Spleen (tissue), 11 donors: ENCODE data around the gene FUT8. TPM values are rescaled to one million over a fixed set of nuclear protein-coding genes. Genes with fewer than 3 reads are reported as not detected.

ENCODE experiments used
- DNase-seq: peaks from one replicate; pipeline ENCODE4 v3.0.0-alpha.2; 2020
- H3K27ac ChIP-seq, 8 donors: fragments of 200-600 bp; sonication (generic) in 7 of 8; 1 replicate in 4 of 8; 2 replicates in 4 of 8; pipeline versions ENCODE4 v1.5.0 to v1.8.0; 2016 to 2021; ENCODE audit warnings: inconsistent platforms in 4 of 8, mild to moderate bottlenecking in 4 of 8, moderate library complexity in 1 of 8
- H3K27me3 ChIP-seq, 7 donors: fragments of 200-600 bp; sonication (generic) in 6 of 7; replicated peaks in 1 of 7; 1 replicate in 4 of 7; 2 replicates in 3 of 7; pipeline versions ENCODE4 v1.5.0 to v1.8.0; 2016 to 2021; ENCODE audit warnings: inconsistent platforms in 3 of 7, mild to moderate bottlenecking in 1 of 7
- H3K36me3 ChIP-seq, 6 donors: fragments of 200-600 bp; sonication (generic) in 5 of 6; 1 replicate in 4 of 6; 2 replicates in 2 of 6; pipeline versions ENCODE4 v1.5.0 to v1.8.0; 2016 to 2021; ENCODE audit warnings: inconsistent platforms in 2 of 6
- H3K4me1 ChIP-seq, 6 donors: fragments of 200-600 bp; sonication (generic) in 5 of 6; 1 replicate in 3 of 6; 2 replicates in 3 of 6; pipeline versions ENCODE4 v1.5.0 to v1.8.0; 2016 to 2021; ENCODE audit warnings: inconsistent platforms in 3 of 6
- H3K4me3 ChIP-seq, 8 donors: fragments of 200-600 bp; sonication (generic) in 7 of 8; 1 replicate in 4 of 8; 2 replicates in 4 of 8; pipeline versions ENCODE4 v1.5.0 to v1.8.0; 2016 to 2021; ENCODE audit warnings: inconsistent platforms in 4 of 8, mild to moderate bottlenecking in 4 of 8, moderate library complexity in 2 of 8
- H3K9me3 ChIP-seq, 8 donors: fragments of 200-600 bp; sonication (generic) in 7 of 8; 1 replicate in 4 of 8; 2 replicates in 4 of 8; pipeline versions ENCODE4 v1.5.0 to v1.8.0; 2016 to 2021; ENCODE audit warnings: inconsistent platforms in 4 of 8
- CTCF ChIP-seq, 11 experiments: fragments of 200-600 bp in 7 of 11; fragments of 450-650 bp in 4 of 11; sonication (generic) in 4 of 11; IDR thresholded peaks in 8 of 11; conservative IDR thresholded peaks in 3 of 11; 1 replicate in 7 of 11; 2 replicates in 4 of 11; pipeline versions ENCODE4 v1.4.0 to v1.8.0; 2016 to 2021; ENCODE audit warnings: antibody characterized with exemption in 11 of 11, inconsistent platforms in 4 of 11, mild to moderate bottlenecking in 1 of 11
- POLR2A ChIP-seq, 3 donors: fragments of 450-650 bp; IDR thresholded peaks; one replicate each; pipeline ENCODE4 v1.5.1; 2017; ENCODE audit warnings: antibody characterized with exemption in 3 of 3, mild to moderate bottlenecking in 1 of 3
- POLR2AphosphoS5 ChIP-seq, 3 donors: sonication (generic); formaldehyde crosslinking; IDR thresholded peaks; one replicate each; pipeline ENCODE4 v1.5.1; 2017; ENCODE audit warnings: antibody characterized with exemption in 3 of 3
- WGBS, 5 donors: extraction: QIAGEN DNeasy Blood & Tissue Kit in 3 of 5; methylation state at CpG; one replicate each; pipeline versions ENCODE4 v1.1.5 to v1.1.7; 2013 to 2018; 5-methylcytosine and 5-hydroxymethylcytosine counted together
- intact Hi-C: fragments of 100-400 bp; cut with DNase I; formaldehyde crosslinking; loops from one replicate; pipeline ENCODE4 v1.15.0; 2023; ENCODE audit warnings: low total_unique reads
- polyA plus RNA-seq, 3 donors: library from polyadenylated mRNA; stranded (reverse); fragments of 200-250 nt; gene quantifications; one replicate each; pipeline ENCODE4 v1.2.1, GENCODE V29; 2013
- total RNA-seq, 7 donors: library from RNA; depleted of rRNA in 3 of 7; stranded (reverse); fragments of >200 nt in 3 of 7; fragmentation: NEBNext Ultra II Directional in 4 of 7; extraction: Animal tissue kit (Norgen Biotek cat#: 25700) in 4 of 7; gene quantifications; one replicate each; pipeline versions ENCODE4 v1.1.0 to v1.2.1, GENCODE V29; 2016 to 2021
- donor health status: healthy with polysubstance abuse.
- donor health status: DM: no; HTN: no; CAD: no; lungs with moderate emphysema.
- donor health status: DM: no; HTN: no; CAD: no.
- donor health status: Bipolar disorder and iron deficiency.
- donor health status: healthy.
- donor health status: DM: no; HTN: no; CAD: no.
- donor health status: DM: yes; HTN: yes; CAD: no.

The FUT8 gene
- total and polyA plus RNA-seq, 10 donors: 9.4 to 75.1 (median 53.0) TPM

- H3K9me3 ChIP-seq: no peaks in the 10 kb centered on the region
- peak overlapping the region in 3 of 8 donors; percentile 2 to 100 (median 96) for H3K4me3 ChIP-seq
- H3K4me1 ChIP-seq: peaks cover 9 to 42% (median 29%) of the 10 kb centered on the region in 6 donors
- TF ChIP-seq POLR2A (IDR thresholded peaks at IDR 0.05) (no peak), CTCF (IDR thresholded peaks at IDR 0.05 in 8 of 11, conservative IDR thresholded peaks at IDR 0.05 in 3 of 11) (peak in 7 of 11 experiments; percentile 11 to 44 (median 40))
- DNase-seq: no peak
- H3K27ac ChIP-seq: peak overlapping the region in 2 of 8 donors; percentile 95 to 96
- H3K36me3 ChIP-seq: no peaks in the 10 kb centered on the region
- intact Hi-C loops: loop anchor here (5.0 to 10.0 kb wide), 3 partner anchors 240 to 540 kb away; no protein-coding TSS in a partner anchor
- H3K27me3 ChIP-seq: peaks cover 0 to 4% (median 0%) of the 10 kb centered on the region in 7 donors
- WGBS, 5 donors: 71 to 82% (median 74%) methylated on average over 3 of the region's 3 CpGs
These were observed 2.5 kb downstream of the FUT8 start for GRCh38 chr14:65414961-65415589.

- H3K27ac ChIP-seq: no peak overlapping the region
- H3K36me3 ChIP-seq: no peaks in the 10 kb centered on the region
- no peaks in the 10 kb centered on the region for H3K9me3 ChIP-seq
- DNase-seq: no peak
- TF ChIP-seq POLR2A (IDR thresholded peaks at IDR 0.05): no peak
- no peak for TF ChIP-seq CTCF (IDR thresholded peaks at IDR 0.05 in 8 of 11, conservative IDR thresholded peaks at IDR 0.05 in 3 of 11)
- no peak for TF ChIP-seq POLR2AphosphoS5 (IDR thresholded peaks at IDR 0.05)
- WGBS, 5 donors: 87 to 93% (median 91%) methylated on average over 3 of the region's 3 CpGs
- peak overlapping the region in 1 of 8 donors; percentile 100 for H3K4me3 ChIP-seq
- peaks cover 0 to 4% (median 0%) of the 10 kb centered on the region in 7 donors for H3K27me3 ChIP-seq
- H3K4me1 ChIP-seq: peaks cover 9 to 42% (median 29%) of the 10 kb centered on the region in 6 donors
- intact Hi-C loops: loop anchor here (5.0 to 10.0 kb wide), 3 partner anchors 241 to 539 kb away; no protein-coding TSS in a partner anchor
These were observed 3.1 kb downstream of the FUT8 start for GRCh38 chr14:65415613-65416012.

- intact Hi-C loops: loop anchor here (5.0 to 10.0 kb wide), 3 partner anchors 245 to 535 kb away; no protein-coding TSS in a partner anchor
- DNase-seq: no peak
- no peaks in the 10 kb centered on the region for H3K9me3 ChIP-seq
- H3K36me3 ChIP-seq: no peaks in the 10 kb centered on the region
- 75 to 88% (median 83%) methylated on average over 5 of the region's 5 CpGs for WGBS, 5 donors
- peaks cover 3 to 19% (median 6%) of the 10 kb centered on the region in 6 donors for H3K4me1 ChIP-seq
- no peak overlapping the region for H3K4me3 ChIP-seq
- TF ChIP-seq CTCF (IDR thresholded peaks at IDR 0.05 in 8 of 11, conservative IDR thresholded peaks at IDR 0.05 in 3 of 11) (no peak), POLR2AphosphoS5 (IDR thresholded peaks at IDR 0.05) (no peak), POLR2A (IDR thresholded peaks at IDR 0.05) (no peak)
- H3K27ac ChIP-seq: no peak overlapping the region
- no peaks in the 10 kb centered on the region for H3K27me3 ChIP-seq
These were observed 7.2 kb downstream of the FUT8 start for GRCh38 chr14:65419593-65420252.
